Stimulated activated CD8-positive, alpha-beta memory T cell treated with anti-CD3 and anti-CD28 coated beads, Interleukin-4, amount 100 ng/mL, for 1 hour (primary cell): Measurements from ENCODE around the gene SLCO6A1.
"Not testable (repeated sequence)": the region's sequence is repeated elsewhere in the genome, so short reads cannot be mapped to it uniquely, and the experiment has no call there.

Experiments
- DNase-seq, 2 donors: peaks; one replicate each; pipeline ENCODE4 v3.0.0-alpha.2; 2020; ENCODE audit warnings: low read depth in 2 of 2, low spot score in 1 of 2

SLCO6A1 gene, protein sequence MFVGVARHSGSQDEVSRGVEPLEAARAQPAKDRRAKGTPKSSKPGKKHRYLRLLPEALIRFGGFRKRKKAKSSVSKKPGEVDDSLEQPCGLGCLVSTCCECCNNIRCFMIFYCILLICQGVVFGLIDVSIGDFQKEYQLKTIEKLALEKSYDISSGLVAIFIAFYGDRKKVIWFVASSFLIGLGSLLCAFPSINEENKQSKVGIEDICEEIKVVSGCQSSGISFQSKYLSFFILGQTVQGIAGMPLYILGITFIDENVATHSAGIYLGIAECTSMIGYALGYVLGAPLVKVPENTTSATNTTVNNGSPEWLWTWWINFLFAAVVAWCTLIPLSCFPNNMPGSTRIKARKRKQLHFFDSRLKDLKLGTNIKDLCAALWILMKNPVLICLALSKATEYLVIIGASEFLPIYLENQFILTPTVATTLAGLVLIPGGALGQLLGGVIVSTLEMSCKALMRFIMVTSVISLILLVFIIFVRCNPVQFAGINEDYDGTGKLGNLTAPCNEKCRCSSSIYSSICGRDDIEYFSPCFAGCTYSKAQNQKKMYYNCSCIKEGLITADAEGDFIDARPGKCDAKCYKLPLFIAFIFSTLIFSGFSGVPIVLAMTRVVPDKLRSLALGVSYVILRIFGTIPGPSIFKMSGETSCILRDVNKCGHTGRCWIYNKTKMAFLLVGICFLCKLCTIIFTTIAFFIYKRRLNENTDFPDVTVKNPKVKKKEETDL

DNA sequence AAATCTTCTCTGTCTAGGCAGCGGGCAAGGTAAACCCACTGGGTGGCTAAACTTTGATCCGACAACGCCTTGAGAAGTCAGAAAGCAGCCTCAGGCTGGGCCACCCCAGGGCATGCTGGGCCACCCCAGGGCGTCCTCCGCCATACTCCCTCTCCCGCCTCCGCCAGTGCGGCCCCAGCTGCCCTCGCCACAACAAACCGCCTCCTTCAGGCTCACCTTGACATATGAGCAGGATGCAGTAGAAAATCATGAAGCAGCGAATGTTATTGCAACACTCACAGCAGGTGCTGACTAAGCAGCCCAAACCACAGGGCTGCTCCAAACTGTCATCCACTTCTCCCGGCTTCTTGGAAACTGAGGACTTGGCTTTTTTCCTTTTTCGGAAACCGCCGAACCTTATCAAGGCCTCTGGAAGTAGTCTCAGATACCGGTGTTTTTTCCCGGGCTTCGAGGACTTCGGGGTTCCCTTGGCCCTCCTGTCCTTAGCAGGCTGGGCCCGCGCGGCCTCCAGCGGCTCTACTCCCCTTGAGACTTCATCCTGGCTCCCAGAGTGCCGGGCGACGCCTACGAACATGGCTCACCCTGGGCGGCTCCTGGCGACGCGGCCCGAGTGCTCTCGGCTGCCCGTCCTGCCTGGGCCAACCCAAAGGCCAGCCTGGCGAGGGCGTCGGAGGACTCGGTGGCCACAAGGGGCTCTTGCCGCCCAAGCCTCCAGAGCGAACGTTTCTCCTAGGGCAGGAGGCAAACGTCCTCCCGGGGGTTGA is at the start of gene SLCO6A1:
Gene SLCO6A1 (minus strand): TSS at position 731 of the 764 bp plus-strand sequence. CDS start 157 bp downstream, at position 574.
- DNase-seq: no peak

DNA sequence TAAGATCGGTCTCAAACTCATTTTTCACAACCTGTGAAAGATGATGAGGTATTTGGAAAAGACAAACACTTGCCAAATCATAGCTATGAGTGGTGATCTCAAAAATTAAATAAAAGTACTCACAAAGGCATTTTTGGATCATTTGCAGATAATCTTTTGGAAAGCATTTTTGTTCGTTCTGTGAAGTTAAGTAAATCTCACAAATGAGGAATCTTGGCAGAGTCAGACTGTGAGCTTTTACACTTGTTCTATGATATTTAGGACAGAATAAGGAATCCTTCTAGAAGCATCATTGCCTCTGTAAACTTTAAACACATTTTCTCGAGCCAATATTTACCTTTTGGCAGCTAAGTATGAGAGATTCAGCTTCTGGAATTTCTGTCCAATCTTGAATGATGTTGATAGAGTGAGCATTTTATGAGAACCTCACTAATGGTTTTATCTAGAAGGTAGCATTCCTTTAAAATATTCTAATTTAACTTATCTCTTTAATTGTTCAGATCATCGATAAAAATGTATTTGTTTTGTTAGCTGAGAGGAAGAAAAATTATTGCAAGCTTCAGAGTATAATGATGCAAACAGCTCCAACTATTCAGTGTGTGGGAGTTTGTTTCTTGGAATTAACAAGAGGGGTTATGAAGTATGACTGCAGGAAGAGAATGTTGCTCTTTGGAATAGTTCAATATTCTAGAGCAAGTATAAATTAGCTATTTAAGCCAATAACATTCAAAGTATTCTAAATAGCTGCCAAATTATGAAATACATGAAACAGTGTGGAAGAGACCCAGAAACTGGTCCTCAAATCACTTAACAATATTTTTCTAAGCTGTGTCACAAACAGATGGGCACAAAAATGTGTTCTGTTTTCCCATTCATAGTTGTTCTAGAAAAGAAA is 48.6 kb upstream of the SLCO6A1 start:
- DNase-seq: no peak

DNA sequence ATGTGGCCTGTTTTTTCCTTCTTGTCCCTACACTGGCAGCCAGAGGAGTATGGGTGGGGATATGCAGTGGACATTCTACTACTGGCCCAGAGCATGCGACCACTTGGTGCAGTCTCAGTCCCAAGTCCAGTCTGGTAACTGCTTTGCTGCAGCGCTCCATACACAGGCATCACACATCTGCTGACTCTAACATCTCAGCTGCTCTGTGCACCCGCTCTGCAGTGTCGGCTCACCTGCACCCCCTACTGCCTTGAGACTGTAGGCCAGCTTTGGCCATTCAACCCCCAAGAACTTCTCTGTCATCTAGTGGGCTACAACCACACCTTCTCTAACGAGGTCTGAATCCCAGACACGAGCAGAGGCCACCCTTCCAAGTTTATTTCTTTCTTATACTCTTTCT is 46.4 kb upstream of the SLCO6A1 start:
- DNase-seq: no peak

DNA sequence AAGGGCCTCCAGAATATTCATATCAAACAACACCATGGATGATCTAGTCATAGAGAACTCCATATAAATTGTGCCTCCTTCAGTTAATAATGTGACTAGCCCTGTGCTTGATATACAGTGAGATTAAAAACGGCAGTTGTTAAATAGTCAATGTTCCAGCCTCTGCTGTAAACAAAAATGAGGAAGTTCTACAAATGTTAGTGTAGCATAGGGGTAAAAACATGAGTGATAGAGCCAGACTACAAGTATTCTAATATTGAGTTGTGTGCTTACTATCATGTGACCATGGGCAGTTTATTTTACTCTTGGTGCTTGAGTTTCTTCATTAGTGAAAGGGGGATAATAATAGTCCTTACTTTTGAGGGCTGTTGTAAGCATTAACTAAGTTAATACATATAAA is 43.3 kb upstream of the SLCO6A1 start:
- DNase-seq: no peak

DNA sequence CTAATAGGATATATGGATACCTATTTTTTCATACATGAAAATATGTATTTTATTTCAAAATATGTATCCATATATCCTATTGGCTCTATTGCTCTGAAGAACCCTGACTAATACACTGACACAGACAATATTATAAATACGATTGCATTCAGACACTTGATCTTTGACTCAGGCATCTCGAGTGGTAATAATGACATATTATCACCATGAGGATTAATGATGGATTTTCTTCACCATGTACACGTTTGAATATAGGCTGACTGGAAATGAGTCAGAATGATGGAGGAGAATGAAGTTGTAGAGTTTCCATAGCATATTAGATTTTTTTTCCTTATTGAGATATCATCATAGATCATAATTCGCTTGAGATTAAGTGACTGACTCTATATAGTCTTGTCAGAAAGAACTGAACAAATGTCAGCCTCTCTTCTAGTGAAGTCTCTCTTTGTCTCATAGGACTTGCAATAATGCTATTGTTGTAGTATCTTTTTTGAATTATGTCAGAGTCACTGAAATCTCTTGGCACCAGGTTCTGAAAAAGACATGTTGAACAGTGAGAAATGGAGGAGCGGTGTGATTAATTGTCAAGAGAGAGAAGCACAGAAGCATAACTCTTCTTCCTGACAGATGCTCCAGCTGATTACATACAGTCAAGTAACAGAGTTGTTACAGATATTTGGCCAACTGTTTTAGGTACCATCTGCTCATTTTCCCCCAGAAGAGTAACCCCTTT is 41.4 kb upstream of the SLCO6A1 start:
- no peak for DNase-seq

DNA sequence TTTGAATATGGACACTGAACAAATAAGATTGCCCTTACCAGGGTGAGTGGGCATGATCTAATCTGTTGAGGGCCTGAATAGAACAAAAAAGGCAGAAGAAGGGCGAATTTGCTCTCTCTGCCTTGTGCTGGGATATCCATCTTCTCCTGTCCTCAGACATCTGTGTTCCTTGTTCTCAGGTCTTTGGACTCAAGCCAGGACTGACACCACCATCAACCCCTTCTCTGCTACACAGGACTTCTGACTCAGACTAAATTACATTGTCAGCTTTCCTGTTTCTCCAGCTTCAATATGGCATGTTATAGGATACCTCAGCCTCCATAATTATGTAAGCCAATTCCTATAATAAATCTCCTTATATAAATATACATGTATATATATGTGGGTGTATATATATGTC is 40.8 kb upstream of the SLCO6A1 start:
- no peak for DNase-seq

DNA sequence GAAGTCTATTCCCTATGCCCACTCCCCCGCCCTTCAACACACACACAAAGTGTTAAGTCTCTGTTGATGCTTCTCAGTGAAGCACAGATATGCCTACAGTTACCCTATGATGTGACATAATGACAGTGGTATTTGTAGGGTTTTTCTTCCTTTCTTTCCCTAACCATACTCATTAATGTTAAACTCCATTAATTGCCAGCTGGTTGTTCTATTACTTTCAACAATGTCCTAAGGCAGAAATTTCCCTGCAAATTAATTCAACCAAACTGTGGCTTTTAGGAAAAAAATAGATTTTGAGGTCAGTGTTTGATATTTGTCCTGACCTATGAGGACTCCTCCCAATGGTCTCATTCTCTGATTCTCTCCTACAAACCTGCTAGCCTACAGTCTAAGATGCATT is 38.2 kb upstream of the SLCO6A1 start:
- DNase-seq: no peak

DNA sequence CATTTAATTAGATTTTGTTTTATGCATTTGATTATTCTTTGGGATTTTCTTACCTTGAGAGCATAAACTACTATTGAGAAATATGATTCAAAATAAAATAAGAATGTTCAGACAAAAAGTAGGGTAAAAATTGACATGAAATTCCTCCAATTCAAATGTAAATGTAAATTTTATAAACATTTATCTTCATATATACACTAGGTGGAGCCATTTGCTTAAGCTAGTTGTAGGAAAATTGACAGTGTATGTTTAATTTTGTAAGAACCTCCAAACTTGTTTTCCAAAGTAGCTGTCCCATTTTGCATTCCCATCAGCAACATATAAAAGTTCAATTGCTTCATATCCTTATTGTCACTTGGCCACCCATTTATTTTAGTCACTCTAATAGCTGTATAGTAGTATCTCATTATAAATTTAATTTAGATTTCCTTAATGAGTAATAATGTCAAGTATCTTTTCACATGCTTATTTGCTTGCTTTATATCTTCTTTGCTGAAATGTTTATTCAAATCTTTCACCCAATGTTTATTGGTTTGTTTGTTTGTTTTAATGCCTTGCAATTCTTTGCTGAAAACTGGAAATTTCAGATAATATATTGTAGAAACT is 37.6 kb upstream of the SLCO6A1 start:
- no peak for DNase-seq

DNA sequence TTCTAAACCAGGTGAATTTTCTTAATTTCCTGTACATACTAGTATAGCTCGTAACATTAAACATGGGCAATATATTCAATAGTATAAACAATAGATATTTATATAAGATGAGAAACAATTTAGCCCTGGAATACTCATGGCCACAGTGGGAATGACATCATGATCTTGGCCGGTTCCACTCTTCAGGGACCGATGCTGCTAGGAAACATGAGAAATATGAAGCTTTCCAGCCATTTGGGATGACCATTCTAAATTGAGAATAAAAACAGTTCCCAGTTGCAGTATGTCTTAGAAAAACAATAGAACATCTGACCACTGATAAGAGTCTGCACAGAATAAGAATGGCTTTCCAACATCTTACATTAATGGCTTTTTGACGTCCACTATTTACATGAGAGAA is 33.3 kb upstream of the SLCO6A1 start:
- no peak for DNase-seq

DNA sequence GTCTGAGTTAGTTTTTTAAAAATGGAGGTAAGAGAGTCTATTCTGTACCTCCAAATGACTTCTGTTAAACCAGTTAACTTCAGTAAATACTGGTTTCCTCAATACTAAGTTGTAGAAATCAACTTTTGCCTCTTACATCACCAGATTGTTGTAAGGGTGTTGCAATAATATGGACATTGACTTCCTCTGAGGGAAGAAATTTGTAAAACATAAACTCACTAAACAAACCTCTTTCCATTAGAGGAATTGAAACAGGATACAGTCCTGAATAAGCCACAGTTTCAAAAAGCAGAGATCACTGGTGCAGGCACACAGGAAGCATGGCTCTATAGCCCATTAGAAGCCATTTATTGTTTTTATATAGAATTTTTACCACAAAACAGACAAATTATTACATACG is 32.7 kb upstream of the SLCO6A1 start:
- no peak for DNase-seq

DNA sequence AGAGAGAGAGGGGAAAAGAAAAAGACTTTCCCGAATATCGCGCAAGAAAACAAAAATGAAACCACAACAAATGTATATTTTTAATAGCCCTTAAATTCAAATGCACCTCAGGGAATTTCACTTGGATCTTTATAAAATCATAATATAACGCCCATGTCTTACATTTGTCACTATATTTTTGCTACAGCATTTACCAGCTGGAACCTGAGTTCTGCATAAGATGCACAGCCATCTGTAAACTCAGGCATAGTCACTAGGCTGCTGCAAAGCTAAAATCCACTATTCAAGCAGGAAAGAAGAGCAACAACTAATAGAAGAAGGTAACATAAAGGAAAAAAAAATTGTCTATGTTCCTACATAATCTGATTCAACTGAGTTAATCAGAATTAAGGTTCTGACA is 30.6 kb upstream of the SLCO6A1 start:
- no peak for DNase-seq

DNA sequence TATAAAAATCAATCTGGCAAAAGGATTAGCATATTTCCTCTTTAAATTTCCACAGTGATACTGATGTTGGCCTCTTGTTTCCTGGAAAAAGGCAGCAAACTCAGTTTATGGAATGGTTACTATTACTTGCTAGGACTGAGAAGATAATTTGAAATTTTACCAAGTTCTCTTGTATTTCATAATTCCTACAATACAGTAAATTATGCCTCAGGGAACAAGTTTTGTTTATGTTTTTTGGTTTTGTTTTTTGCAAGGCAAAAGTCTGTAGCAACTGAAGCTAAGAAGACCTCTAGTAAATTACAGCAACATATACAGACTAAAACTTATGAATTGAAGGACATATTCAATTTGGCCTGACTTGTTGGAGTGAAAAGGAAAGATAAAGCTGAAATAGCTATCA is 30.2 kb upstream of the SLCO6A1 start:
- no peak for DNase-seq

DNA sequence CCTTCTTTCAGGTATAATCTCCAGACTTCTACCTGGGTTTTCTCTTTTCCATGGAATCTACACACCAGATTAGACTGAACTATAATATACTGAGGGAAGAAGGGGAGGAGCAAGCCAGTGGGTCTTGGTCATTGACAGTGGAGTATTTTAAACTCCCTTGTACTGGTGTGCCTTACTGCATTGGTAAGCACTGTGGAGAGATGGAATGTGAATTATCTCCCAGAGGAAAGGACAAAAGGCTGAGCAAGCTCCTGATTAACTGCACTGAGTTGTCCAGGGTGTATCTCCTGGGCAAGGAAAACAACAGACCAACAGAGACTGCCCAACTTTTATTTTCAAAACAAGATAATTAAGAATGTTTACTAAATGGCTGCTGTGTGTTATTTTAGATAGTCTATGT is 29.8 kb upstream of the SLCO6A1 start:
- no peak for DNase-seq

DNA sequence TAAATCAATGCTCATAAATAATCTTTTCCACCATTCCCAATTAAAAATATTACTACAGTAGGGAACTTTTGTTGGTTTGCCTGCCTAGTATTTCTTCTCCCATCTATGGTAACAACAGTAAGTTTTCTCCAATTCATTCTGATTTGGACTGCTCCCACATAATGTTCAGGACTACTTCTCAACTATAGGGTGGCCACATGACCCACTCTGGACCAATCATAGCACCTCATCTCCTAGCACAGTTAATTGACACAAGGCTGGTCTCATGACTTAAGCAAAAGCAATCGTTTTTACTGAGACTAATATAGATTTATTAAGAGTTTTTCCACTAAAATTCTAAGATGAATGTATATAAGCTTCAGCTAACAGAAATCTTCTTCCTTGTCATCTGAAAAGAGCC is 28.7 kb upstream of the SLCO6A1 start:
- DNase-seq: no peak

DNA sequence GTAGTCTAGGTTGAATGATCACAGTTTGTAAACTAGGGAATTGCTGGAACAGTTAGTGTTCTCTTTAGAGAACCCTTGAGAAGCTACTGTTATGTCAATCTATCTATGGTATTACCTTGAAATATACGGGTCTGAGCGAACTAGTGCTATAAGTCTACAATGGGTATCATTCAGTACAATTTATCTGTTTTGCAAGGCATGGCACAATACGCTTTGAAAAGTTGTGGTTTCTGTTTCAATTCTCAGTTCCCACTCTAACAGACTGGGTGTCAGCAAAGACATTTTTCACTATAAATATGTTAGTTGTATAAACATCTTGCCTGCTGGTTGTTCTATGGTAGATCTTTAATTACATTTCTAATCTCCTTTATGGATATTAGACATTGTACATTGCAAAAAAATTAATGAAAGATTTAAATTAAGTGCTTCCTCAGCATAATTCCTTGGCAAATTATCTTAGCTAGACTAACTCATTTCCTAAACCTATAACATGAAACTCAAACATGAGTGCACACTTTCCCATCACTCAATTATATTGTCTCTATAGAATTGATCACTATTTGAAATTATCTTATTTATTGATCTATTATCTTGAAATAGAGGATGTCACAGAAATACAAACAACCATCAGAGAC is 24.9 kb upstream of the SLCO6A1 start:
- DNase-seq: no peak

DNA sequence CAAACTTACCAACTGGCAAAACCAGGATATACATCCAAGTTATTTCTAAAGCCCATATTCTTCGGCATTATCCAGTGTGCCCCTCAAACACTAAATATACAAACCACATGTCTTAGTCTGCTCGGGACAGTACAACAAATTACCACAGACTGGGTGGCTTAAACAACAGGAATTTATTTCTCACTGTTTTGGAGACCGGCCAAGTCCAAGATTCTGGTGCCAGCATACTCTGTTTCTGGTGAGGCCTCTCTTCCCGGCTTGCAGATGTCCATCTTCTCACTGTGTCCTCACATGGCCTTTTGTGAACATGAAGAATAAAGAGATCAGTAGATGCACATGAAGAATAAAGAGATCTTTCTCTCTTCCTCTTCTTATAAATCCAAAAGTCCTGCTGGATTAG is 12.9 kb upstream of the SLCO6A1 start:
- no peak for DNase-seq

DNA sequence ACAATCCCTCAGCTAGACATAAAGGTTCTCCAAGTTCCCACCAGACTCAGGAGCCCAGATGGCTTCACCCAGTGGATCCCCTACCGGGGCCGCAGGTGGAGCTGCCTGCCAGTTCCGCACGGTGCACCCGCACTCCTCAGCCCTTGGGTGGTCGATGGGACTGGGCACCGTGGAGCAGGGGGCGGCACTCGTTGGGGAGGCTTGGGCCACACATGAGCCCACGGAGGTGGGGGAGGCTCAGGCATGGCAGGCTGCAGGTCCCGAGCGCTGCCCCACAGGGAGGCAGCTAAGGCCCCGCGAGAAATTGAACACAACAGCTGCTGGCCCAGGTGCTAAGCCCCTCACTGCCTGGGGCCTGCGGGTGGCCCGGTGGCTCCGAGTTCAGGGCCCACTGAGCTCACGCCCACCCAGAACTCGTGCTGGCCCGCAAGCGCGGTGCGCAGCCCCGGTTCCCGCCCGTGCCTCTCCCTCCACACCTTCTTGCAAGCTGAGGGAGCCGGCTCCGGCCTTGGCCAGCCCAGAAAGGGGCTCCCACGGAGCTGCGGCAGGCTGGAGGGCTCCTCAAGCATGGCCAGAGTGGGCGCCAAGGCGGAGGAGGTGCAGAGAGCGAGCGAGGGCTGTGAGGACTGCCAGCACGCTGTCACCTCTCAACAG is 7.4 kb downstream of the SLCO6A1 start:
- not testable (repeated sequence) for DNase-seq

DNA sequence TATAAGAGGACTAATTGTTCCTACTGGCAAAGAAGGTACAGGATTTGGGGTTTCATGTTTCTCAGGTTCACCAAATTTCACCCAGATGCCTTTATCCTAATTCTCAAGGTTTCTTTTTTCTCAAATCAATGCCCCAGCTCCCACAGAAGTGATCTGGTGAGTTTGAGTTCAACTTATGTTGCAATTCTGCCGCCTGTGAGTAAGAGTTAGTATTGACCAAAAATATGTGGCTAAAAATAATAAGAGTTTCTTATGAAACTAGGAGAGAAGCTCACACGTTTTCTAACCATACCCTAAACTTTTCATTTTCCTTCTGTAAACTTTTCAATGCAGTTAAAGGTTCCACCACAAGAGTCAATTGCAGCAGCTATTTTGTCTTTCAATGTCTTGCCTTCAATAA is 15.1 kb downstream of the SLCO6A1 start:
- DNase-seq: no peak
